ENCODE data around the gene GLI3. TPM values are rescaled to one million over a fixed set of nuclear protein-coding genes. Genes with fewer than 3 reads are reported as not detected.

The GLI3 gene
- total and polyA plus RNA-seq, 2 of the 4 experiments (the other 2 are of a cell fraction): 1.3 to 3.9 TPM

- no peak overlapping the region for H2AK5ac ChIP-seq (ENCODE audit: low read depth, low read length)
- no peak overlapping the region for H3K4ac ChIP-seq (ENCODE audit: low read depth, low read length)
- no peak overlapping the region for H3K4me2 ChIP-seq (ENCODE audit: low read depth, low read length)
- no CpG with 5 or more reads among the region's 1 CpG for WGBS, 2 experiments (ENCODE audit: extremely low coverage in 2 of 2, insufficient read length in 1 of 2)
- H3K9ac ChIP-seq (ENCODE audit: low read depth, low read length): no peak overlapping the region
- no peak overlapping the region for H2AFZ ChIP-seq (replicated peaks; ENCODE audit: low read length, poor library complexity)
- ChIA-PET POLR2A (ENCODE audit: unreplicated experiment) (no interaction called here), CTCF (no interaction called here)
- no peak overlapping the region for H2BK15ac ChIP-seq (ENCODE audit: low read depth, low read length)
- no TSS peak for BruUV-seq (replicated peaks)
- no peak overlapping the region for H3K27ac ChIP-seq (ENCODE audit: insufficient read depth, low read length)
- H3K36me3 ChIP-seq (ENCODE audit: control insufficient read depth, insufficient read depth, low read length): no peaks in the 10 kb centered on the region
- H2BK120ac ChIP-seq (ENCODE audit: low read depth, low read length): no peak overlapping the region
- H3K79me1 ChIP-seq (ENCODE audit: low read depth in 1 of 2, low read length in 2 of 2): no peaks in the 10 kb centered on the region
- DNase-seq (no peak), ATAC-seq (ENCODE audit: low read depth) (no peak)
- H4K8ac ChIP-seq (ENCODE audit: low read depth in 2 of 2, low read length in 2 of 2): no peak overlapping the region
- in situ Hi-C loops (cut with MboI; ENCODE audit: low sequenced_read_pairs): loop anchor here (25.0 kb wide), 1 partner anchor 261 kb away; no protein-coding TSS in a partner anchor
- no peak overlapping the region for H3K14ac ChIP-seq (replicated peaks; ENCODE audit: low read depth, low read length)
- H3K23ac ChIP-seq (ENCODE audit: low read depth, low read length): no peak overlapping the region
- intact Hi-C loops (cut with micrococcal nuclease): no loop called here
- no peak overlapping the region for H4K91ac ChIP-seq (ENCODE audit: insufficient read depth, low read depth, low read length)
- H2BK20ac ChIP-seq (ENCODE audit: low read depth, low read length): no peak overlapping the region
- dilution Hi-C loops (cut with HindIII; ENCODE audit: low sequenced_read_pairs, unreplicated experiment): no loop called here
- H2AK9ac ChIP-seq (replicated peaks; ENCODE audit: low read depth, low read length, poor library complexity): no peak overlapping the region
- no peaks in the 10 kb centered on the region for H4K20me1 ChIP-seq (ENCODE audit: insufficient read depth, low read length)
- no peaks in the 10 kb centered on the region for H3K9me3 ChIP-seq (ENCODE audit: control insufficient read depth, insufficient read depth, low read length)
- peaks cover 6% of the 10 kb centered on the region for H3K4me1 ChIP-seq (ENCODE audit: control insufficient read depth, insufficient read depth, low read length)
- no peak overlapping the region for H2BK5ac ChIP-seq (ENCODE audit: low read depth, low read length, poor library complexity, severe bottlenecking)
- no peaks in the 10 kb centered on the region for H3K27me3 ChIP-seq (ENCODE audit: control insufficient read depth, insufficient read depth, low read length)
- peaks cover 9% of the 10 kb centered on the region; the same call in 1 of the 2 replicates for H3K9me1 ChIP-seq (ENCODE audit: insufficient read depth, low read length)
- H4K5ac ChIP-seq (ENCODE audit: low read depth, low read length): no peak overlapping the region
- no peak overlapping the region for H3K56ac ChIP-seq (ENCODE audit: extremely low read depth, insufficient read depth, low read length)
- H3K4me3 ChIP-seq (ENCODE audit: insufficient read depth, low read depth, low read length): no peak overlapping the region
- no peak overlapping the region for H3K18ac ChIP-seq (ENCODE audit: low read depth, low read length)
- TF ChIP-seq MXI1 (IDR thresholded peaks at IDR 0.05; ENCODE audit: borderline replicate concordance, low read depth, low read length): no peak
- TF ChIP-seq RFX5 (IDR thresholded peaks at IDR 0.05; ENCODE audit: low read depth, low read length): no peak
- TF ChIP-seq CTCF (conservative IDR thresholded peaks at IDR 0.05; ENCODE audit: low read depth, low read length): no peak
- no peak for TF ChIP-seq MAZ (IDR thresholded peaks at IDR 0.05; ENCODE audit: borderline replicate concordance, low read depth, low read length)
- TF ChIP-seq USF2 (IDR thresholded peaks at IDR 0.05; ENCODE audit: low read depth, low read length): no peak
- no peak for TF ChIP-seq RAD21 (IDR thresholded peaks at IDR 0.05; ENCODE audit: low read length)
- TF ChIP-seq ELK1 (IDR thresholded peaks at IDR 0.05; ENCODE audit: borderline replicate concordance, low read depth, low read length): no peak
- no peak for TF ChIP-seq NFE2L2 (IDR thresholded peaks at IDR 0.05; ENCODE audit: low read depth, low read length)
Observed at GRCh38 chr7:42248579-42248978, 11.6 kb upstream of the GLI3 start.

Data from IMR-90 (cell line).